ENCODE results near the gene IFNA5.

The IFNA5 gene

DNA sequence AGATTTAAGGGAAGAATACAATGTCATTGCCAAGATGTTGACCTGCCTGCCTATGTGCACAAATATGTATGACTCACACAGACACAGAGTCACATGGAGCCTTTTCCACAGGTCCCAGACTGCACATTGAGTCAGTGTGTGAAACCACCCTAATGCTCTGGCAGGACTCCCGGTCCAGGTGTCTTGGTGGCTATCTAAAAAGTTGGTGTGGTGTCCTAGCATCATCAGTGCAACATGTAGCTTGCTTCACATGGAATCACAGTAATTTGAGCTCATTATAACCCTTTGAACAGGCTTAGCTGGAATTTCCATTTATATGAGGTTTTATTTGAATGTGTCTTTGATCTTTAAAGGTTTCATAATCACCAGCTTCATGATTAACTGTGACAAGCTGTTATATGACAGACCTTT lies 10.7 kb downstream of the IFNA5 start:
- DNase-seq (ENCODE audit: low spot score) = peak; percentile 16

DNA sequence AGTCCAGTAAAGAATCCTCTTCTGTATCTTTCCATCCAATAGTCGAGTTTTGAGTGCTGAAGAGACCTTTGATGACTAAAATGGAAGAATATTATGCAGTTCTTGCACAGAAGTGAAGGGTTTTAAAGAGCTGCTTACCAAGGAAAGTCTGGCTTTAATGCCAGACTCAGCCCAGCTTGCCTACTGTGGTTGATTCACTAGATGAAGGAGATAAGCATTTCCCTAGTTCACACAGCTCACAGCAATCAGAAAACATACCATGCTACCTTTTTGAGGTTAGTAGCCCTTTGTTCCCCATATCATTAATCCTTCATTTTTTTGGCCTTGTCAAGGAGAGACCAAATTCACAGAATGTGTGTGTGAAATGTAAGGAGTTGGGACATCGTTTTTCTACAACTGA lies 15.3 kb downstream of the IFNA5 start:
- DNase-seq (ENCODE audit: low spot score) = no peak

DNA sequence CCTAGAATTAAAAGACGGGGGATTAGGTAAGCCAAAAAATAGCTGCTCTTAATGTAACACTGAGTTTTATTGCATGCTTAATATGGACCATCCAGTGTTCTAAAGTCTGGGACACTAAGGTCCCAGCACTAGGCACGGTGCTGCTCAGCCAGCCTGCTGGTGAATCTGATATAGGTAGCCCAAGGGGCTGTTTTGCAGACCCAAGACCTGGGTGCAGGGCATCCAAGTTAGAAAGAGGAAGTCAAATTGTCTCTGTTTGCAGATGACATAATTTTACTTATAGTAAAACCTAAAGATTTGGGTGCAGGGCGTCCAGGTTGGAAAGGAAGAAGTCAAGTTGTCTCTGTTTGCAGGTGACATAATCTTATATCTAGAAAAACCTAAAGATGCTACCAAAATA lies 17.8 kb downstream of the IFNA5 start:
- DNase-seq (ENCODE audit: low spot score) = no peak

DNA sequence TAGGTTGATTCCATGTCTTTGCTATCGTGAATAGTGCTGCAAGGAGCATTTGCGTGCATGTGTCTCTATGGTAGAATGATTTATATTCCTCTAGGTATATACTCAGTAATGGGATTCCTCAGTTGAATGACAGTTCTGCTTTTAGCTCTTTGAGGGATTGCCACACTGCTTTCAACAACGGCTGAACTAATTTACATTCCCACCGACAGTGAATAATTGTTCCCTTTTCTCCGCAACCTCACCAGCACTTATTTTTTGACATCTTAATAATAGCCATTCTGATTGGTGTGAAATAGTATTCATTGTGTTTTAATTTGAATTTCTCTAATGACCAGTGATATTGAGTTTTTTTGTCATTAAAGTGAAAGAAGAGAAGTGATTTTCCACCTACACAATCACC lies 18.5 kb downstream of the IFNA5 start:
- no peak for DNase-seq (ENCODE audit: low spot score)

DNA sequence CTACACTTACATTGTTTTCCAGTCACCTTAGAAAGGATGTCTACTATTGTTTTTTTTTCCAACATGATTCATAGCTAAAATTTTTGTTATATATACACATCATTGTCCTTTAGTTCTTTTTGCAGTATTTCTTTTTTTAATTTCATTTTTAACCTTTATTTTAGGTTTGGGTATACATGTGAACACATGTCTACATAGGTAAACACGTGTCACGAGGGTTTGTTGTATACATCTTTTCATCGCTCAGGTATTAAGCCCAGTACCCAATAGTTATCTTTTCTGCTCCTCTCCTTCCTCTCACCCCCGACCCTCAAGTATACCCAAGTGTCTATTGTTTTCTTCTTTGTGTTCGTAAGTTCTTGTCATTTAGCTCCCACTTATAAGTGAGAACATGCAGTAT lies 19.0 kb downstream of the IFNA5 start:
- no peak for DNase-seq (ENCODE audit: low spot score)

DNA sequence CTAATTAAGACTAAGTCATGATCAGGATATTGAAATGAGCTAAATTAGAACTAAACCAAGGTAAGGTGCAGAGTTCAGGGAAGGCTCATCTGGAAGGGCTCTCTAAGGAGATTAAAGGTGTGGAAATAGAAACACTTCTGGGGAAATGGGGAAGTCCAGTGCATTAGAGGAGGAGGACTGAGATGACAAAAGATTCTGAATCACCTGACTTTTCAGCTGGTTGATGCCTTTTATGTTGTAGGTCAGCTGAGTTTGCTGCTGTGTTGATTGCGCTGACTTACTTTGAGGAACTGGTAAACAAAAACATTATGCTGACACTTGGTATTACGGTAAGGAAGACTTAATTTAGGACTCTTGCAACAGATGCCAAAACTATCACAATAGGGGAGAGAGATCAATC lies 23.8 kb downstream of the IFNA5 start:
- DNase-seq (ENCODE audit: low spot score) = no peak

DNA sequence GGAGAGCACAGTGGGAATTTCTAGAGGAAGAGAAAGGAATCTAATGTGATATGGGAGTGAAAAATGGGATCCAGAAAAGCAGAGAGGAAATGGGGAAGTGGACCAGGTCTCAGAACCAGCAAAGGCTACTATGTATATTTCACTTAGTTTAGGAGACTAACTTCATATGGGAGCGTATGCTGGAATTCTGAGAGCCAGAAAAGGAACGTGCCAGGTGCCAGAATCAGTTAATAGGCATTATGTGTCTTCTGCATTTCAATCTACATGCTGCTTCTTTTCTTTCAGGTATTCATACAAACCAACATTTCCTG lies 36.8 kb downstream of the IFNA5 start:
- DNase-seq (ENCODE audit: low spot score) = no peak

DNA sequence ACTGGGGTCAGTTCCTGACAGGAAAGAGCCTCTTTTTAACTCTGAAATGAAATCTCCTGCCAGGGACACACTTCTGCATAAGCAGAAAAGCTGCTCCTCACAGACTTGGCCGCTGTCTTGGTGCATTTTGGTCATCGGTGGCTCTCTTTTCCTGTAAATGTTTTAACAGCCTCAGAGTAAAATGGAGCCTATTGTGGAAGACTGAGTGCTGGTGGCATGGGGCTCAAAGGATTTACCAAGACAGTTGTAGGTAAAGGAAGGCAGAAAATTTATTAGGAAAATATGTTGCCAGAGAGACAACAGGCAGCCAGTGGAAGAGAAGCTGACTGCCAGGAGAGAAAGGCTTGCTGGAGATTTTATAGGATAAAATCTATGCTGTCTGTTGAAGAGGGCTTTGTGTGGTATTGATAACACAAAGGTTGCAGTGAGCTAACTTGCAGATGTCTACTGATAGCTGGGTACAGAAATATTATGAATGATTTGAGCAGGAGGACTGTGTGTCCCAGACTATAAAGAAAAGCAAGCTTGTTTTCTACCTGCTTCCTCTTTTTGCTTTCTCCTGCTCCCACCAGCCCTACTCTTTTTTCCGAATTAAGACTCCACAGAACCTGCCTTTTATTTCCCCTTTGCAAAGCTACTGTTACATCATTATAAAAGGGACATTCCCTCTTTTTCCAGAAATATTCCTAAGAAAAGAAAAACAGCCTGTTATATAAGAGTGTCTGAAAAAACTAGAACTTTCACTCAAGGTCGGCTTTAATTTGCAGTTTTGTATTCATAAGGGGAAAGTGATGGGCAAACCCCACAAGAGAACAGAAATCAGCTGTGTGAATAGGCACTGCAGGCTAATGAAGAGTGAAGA lies 37.4 kb downstream of the IFNA5 start:
- DNase-seq (ENCODE audit: low spot score) = no peak

DNA sequence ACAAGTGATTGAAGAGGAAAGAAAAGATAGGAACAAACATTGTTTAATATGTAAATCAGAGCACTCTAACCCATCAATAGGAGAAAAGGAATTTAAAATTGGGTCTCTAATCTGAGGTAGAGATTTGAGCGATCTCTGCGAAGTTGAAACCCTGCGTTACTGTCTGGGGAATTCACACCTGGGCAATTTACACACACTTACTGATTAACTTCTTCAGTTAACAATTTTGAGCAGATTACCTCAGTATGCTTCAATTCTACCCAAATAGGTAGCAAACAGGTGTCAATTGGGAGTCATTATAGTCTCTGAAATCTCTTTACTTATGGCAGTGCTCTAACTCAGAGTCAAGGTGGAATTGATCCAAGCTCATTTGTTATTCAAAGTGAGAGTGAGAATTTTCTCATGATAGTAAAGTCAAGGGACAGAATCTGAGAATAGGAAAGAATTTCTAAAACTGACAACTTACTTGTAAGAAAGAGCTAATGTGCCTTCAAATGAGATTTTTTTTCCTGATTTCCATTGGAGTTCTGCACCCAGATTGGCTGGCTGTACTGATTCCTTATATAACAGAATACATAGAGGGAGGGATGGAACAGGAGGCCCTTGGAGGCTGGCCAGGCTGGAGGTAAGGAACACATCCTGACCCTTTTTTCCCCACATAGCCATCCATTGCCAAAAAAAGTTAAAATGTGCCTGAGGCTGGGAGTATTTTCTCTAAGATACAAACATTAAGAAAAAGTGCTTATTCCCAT lies 38.2 kb downstream of the IFNA5 start:
- DNase-seq (ENCODE audit: low spot score) = no peak

DNA sequence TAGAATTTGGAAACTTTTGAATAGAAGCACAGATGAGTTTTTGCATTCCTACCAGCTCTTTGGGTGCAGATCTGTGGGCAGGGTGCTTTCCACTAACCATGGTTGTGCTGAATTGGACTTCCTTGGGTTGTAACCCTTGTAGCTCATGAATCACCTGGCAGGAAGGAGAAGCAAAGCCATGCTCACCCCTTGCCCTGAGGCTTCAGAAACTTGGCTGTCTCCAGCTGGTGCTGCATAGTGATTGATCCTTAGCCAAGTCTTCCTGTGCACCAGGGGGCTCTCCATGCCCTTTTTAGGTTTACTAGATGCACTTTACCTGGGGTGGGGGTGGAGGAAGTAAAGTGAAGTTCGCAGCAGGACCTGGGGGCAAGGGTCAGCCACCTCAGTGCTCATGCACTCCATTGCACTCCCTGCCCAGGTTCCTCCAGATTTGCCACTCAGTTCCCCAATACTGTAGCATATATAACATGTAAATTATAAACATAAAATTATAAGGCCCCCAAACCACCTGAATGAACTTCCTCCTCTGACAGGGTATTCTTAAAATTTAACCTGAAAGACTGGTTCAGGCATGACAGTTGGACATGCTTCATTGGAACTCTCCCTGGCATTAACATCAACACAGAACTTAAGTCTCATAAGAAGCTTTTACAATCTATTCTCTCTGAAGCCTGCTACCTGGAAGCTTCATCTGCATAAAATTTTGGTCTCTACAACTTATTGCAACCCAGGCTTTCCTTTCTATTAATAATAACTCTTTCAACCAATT lies 39.5 kb downstream of the IFNA5 start:
- DNase-seq (ENCODE audit: low spot score) = no peak

DNA sequence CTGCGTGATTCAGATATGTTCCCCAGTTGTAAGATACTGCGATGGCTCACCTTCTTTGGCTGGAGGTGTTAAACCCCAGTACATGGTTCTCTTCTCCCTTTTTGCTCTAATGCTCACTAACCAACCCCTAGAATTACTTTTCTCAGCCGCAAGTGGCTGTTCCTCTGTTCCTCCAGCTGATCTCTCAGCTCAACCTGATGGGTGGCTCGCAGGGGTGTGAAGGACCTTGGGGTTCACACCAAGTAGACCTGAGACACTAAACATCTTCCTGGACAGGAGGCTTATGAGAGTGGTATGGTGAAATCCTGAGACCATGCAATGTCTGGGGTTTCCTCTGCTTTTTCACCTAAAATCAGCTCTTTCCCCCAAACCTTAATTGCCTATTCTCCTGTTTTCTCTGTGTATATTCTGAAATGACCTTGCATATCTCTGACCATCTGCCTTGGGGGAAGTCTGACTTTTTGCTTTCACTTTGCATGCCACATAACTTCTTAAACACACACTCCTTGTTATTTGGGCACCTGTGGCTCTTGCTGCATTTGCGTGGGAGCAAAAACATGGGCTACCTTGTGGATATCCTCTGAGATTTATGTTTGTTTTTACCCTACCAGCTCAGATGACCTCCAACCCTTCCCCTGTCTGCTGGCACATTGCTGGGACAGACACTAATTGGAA lies 49.4 kb downstream of the IFNA5 start:
- no peak for DNase-seq (ENCODE audit: low spot score)
